MM.1S (cell line): ENCODE data around the gene ZFAND2A.

ENCODE experiments used
- CTCF ChIP-seq: fragments of 300-600 bp; sonication (generic); IDR thresholded peaks from 2 replicates; pipeline ENCODE4 v1.5.1; 2016; ENCODE audit warnings: antibody characterized with exemption, low read length, mixed read lengths
- EZH2 ChIP-seq: fragments of 300-600 bp; sonication (generic); optimal IDR thresholded peaks from 2 replicates; pipeline ENCODE3; 2017; ENCODE audit warnings: low read depth, mild to moderate bottlenecking, antibody characterized with exemption, low read length, mixed read lengths
- EZH2phosphoT487 ChIP-seq: fragments of 300-600 bp; sonication (generic); IDR thresholded peaks from 2 replicates; pipeline ENCODE4 v1.6.1; 2018; ENCODE audit warnings: antibody characterized with exemption, low read length

- TF ChIP-seq CTCF = no peak
- TF ChIP-seq EZH2phosphoT487 = no peak
- no peak for TF ChIP-seq EZH2
Observed at GRCh38 chr7:1141651-1142050, 18.3 kb downstream of the ZFAND2A start.
